Measurements from ENCODE around the gene RAPGEF4. TPM values are rescaled to one million over a fixed set of nuclear protein-coding genes. Genes with fewer than 3 reads are reported as not detected.

RAPGEF4 gene
- total RNA-seq, 1 experiment from 2014 or later, result 1.4 TPM

DNA sequence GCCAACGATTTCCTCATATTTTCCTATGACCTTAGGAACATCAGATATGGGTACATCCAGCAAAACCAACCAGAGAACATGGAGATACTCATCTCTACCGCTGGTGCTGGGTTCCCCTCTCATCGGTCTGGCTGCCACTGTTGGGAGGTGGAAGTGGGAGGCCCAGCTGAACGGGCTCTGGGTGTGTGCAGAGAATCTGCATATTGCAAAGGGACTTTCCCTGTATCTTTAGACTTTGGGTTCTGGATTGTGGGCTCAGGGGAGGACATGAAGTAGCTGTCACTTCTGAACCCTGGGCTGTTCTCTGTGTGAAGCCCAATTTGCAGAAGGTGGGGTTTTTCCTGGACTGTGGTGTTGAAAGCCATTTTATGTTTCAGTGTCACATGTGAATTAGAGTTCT is 30.0 kb downstream of the RAPGEF4 start:
- no CpG with 5 or more reads among the region's 4 CpGs for WGBS (ENCODE audit: extremely low coverage, insufficient read length, low lambda C conversion rate)
- peaks cover 2% of the 10 kb centered on the region for H3K27me3 Mint-ChIP-seq (ENCODE audit: low read depth)
- H3K4me1 ChIP-seq (ENCODE audit: insufficient read depth, low read length), result no peaks in the 10 kb centered on the region

More for the DNA sequence above, 30.0 kb downstream of the RAPGEF4 start:
- H2BK5ac ChIP-seq (ENCODE audit: insufficient read length, low read length), result no peak overlapping the region
- H3T11ph ChIP-seq (ENCODE audit: low read length), result no peak overlapping the region
- Mint-ChIP-seq H3K27ac (no peak overlapping the region), H3K4me1 (peaks cover 0 to 3% of the 10 kb centered on the region in 2 experiments; a peak in 1 of 4 replicates), H3K36me3 (ENCODE audit: insufficient read depth in 1 of 3, low read depth in 3 of 3) (peaks cover 2 to 8% (median 7%) of the 10 kb centered on the region in 3 experiments; a peak in 6 of 7 replicates), H3K4me3 (no peak overlapping the region), H3K9me3 (peaks cover 10% of the 10 kb centered on the region in 2 experiments)
- H3K4me2 ChIP-seq (ENCODE audit: insufficient read depth, insufficient read length, low read length), result no peak overlapping the region
- H3K27ac ChIP-seq (ENCODE audit: insufficient read length, low read depth, low read length), result no peak overlapping the region
- H4K91ac ChIP-seq (ENCODE audit: insufficient read length, low read depth, low read length), result no peak overlapping the region
- no peak overlapping the region for H3K23ac ChIP-seq (ENCODE audit: insufficient read length, low read depth, low read length)
- H3K9ac ChIP-seq (ENCODE audit: extremely low read depth, insufficient read length, low read length), result no peak overlapping the region
- no peak overlapping the region for H3K18ac ChIP-seq (ENCODE audit: insufficient read length, low read depth, low read length)
- no peak overlapping the region for H4K5ac ChIP-seq (ENCODE audit: insufficient read length, low read depth, low read length)
- no peak overlapping the region for H3K14ac ChIP-seq (ENCODE audit: insufficient read depth, low read length)
- no peak overlapping the region for H2AK5ac ChIP-seq (ENCODE audit: insufficient read length, low read length)
- H2BK20ac ChIP-seq (ENCODE audit: low read depth, low read length, poor library complexity, severe bottlenecking), result no peak overlapping the region
- no peak overlapping the region for H2BK15ac ChIP-seq (ENCODE audit: low read depth, low read length)
- no peak overlapping the region for H2BK12ac ChIP-seq (ENCODE audit: insufficient read length, low read depth, low read length)
- DNase-seq, result no peak
- no peak overlapping the region for H2AFZ ChIP-seq (ENCODE audit: low read length)
- H3K56ac ChIP-seq (ENCODE audit: insufficient read length, low read depth, low read length), result no peak overlapping the region
- H2BK120ac ChIP-seq (ENCODE audit: low read depth, low read length, poor library complexity, severe bottlenecking), result no peak overlapping the region
- no peaks in the 10 kb centered on the region for H4K20me1 ChIP-seq (ENCODE audit: control insufficient read depth, insufficient read depth, insufficient read length)
- H3K23me2 ChIP-seq (ENCODE audit: insufficient read length, low read depth, low read length, poor library complexity, severe bottlenecking), result no peaks in the 10 kb centered on the region
- no peaks in the 10 kb centered on the region for H3K79me1 ChIP-seq (ENCODE audit: insufficient read depth, low read depth, low read length, poor library complexity, severe bottlenecking)
- no peaks in the 10 kb centered on the region for H3K9me3 ChIP-seq (ENCODE audit: control insufficient read depth, low read depth, low read length)
- H3K79me2 ChIP-seq (ENCODE audit: insufficient read depth, low read length), result no peaks in the 10 kb centered on the region
- no peak overlapping the region for H4K8ac ChIP-seq (replicated peaks; ENCODE audit: insufficient read length, low read depth, low read length)
- no peak overlapping the region for H3K4ac ChIP-seq (ENCODE audit: low read depth, low read length)
- TF ChIP-seq, protein P1, sequence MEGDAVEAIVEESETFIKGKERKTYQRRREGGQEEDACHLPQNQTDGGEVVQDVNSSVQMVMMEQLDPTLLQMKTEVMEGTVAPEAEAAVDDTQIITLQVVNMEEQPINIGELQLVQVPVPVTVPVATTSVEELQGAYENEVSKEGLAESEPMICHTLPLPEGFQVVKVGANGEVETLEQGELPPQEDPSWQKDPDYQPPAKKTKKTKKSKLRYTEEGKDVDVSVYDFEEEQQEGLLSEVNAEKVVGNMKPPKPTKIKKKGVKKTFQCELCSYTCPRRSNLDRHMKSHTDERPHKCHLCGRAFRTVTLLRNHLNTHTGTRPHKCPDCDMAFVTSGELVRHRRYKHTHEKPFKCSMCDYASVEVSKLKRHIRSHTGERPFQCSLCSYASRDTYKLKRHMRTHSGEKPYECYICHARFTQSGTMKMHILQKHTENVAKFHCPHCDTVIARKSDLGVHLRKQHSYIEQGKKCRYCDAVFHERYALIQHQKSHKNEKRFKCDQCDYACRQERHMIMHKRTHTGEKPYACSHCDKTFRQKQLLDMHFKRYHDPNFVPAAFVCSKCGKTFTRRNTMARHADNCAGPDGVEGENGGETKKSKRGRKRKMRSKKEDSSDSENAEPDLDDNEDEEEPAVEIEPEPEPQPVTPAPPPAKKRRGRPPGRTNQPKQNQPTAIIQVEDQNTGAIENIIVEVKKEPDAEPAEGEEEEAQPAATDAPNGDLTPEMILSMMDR (conservative IDR thresholded peaks at IDR 0.05), result no peak
- H3K27me3 ChIP-seq (ENCODE audit: insufficient read depth, low read length), result no peaks in the 10 kb centered on the region
